Stimulated activated CD4-positive, alpha-beta T cell treated with anti-CD3 and anti-CD28 coated beads, TNF-alpha, amount 100 ng/mL, for 24 hours (primary cell): ENCODE results near the gene ARID5A.

ENCODE experiments used
- DNase-seq, 3 experiments: peaks; one replicate each; pipeline ENCODE4 v3.0.0-alpha.2; 2020; ENCODE audit warnings: low read depth in 3 of 3

ARID5A gene

DNA sequence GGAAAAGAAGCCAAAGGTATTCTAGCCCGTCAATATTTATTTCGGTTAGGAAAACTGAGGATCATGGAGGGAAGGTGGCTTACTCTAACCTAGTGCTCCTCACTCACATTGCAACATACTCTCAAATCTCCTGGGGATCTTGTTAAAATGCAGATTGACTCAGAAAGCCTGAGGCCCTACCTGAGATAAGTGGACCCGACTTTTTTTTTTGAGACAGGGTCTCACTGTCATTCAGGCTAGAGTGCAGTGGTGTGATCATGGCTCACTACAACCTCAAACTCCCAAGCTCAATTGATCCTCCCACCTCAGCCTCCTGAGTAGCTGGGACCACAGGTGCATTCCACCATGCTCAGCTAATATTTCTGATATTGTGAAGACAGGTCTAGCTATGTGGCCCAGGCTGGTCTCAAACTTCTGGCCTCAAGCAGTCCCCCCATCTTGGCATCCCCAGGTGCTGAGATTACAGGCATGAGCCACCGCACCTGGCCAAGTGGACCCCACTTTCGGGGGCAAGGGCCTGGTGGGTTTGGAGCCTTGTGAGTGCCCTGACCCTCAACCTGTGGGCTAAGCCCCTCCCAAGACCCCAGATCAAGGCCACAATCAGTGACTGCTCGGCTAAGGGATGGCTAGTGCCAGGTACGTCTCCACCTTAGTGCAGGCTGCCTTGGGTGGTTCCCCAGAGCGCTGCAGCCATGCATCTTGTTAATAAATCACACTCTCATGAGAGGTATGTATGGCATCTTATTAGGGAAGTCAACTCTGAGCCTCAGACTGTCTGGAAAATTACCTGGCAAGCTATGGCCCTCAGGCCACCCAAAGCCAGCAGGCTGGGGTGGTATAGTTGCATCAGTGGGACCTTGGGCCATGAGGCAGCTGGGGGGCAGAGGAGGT lies 30.3 kb upstream of the ARID5A start:
- DNase-seq: no peak

DNA sequence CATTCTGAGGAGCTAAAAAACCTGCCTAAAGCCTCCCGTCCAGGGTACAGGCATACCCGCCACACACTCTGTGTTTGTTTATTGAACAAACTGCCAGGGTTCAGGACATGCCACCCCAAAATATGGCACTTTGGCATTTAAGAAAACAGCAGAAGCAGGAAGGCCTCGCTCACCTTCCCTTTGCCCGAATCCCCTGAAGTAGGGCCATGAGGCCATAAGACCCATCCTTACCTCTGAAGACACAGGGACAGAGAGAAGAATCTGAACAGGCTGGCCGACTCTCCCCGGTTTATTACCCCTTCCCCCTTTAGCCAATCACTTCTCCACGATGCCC lies 29.7 kb upstream of the ARID5A start:
- DNase-seq: no peak

DNA sequence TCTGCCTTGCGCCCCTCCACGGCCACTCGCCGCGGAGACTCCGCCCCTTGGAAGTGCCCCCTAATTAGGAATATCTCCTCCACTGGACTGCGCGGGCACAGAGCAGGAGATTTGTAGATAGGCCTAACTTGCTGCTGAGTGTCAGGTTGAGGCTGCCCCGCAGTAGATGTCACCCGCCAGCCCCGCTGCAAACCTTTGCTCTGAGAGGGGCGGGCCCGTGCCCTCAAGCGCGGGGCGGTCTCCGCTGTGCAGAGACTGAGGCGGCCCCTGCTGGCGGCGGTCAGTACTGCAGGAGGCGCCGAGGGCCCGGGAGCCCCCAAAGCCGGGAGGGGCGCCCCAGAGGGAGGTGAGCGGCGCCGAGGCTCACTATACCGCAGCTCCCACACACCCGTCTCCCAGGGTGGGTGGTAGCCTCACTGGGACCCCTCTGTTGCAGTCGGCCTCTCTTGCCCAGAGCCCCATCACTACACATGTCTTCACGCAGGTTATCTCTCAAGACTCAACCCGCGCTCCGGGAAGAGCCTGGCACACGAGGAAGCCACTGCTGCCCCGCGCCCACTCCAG lies 28.5 kb upstream of the ARID5A start:
- peak; percentile 78 to 85 (median 80) for DNase-seq

DNA sequence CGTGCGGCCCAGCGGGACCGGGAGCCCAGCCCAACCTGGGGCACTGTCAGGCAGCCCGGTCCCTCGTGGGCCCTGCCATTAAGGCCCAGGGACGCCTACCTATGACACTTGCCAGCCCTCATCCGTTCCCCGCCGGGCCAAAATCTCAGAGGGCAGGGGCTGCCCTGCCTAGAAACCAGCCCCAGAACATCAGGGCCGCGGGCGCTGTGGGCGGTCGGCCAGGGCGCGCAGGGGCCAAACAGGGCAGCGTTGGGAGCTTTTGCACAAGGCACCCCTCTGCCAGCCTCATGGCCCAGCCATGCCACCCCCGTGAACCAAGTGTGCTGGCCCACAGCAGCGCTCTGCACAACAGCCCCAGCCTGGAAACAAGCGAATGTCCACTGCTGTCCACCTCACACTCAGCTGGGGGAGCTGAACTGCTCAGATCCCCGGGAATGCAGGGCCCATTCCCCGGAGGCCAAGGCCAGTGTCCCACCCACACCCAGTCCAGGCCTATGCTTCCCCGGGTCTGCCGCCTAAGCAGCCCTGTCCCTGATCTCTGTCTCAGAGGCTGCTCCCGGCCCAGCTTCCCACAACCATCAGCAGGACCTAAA lies 27.9 kb upstream of the ARID5A start:
- no peak for DNase-seq

DNA sequence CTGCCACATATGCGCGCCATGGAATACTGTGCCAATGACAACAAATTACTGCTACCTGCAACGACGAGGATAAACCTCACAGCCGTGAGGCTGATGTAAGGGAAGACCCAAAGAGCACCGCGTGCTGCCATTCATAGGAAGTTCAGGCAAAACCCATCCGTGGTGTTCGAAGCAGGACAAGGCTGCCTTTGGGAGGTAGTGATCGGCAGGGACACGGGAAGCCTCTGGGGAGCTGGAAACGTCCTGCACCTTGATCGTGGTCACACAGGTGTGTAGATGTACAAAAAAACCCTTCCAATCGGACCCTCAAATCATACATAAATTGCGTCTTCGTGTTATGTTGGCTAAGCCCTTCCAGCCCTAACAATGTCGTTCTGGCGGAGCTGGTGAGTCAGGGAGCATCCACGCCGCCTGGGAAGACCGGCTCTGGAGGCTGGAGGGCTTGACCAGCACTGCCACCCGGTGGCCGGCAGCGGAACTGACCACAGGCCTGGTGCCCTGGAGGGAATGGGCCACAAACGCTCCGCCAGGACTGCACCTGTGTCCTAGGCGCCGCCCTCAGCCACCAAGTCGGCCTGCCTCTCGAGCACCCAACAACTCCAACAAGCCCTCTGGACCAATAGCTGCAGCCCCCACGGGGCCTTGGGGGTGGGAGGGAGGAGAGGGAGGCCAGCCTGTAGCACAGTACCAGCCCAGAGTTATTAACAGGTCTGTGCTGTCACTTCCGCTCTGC lies 27.3 kb upstream of the ARID5A start:
- peak; percentile 35 to 77 (median 46) for DNase-seq

DNA sequence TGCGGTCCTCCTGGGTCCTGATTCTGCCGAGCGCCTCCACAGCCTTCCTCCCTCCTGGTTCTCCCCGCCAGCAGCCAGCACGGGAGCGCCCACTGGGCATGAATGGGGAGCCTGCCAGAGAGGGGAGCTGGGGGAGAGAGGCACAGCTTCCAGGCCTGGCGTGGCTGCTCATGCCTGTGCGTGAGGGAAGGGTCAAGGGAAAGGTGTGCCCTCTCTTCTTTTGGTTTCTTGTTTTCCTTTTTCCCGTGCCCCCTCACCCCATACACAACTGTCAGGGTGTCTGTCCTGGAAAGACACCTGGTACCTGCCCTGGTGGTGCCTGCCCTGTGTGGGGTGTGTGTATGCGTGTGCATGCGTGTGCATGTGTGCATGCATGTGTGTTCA lies 26.7 kb upstream of the ARID5A start:
- no peak for DNase-seq

DNA sequence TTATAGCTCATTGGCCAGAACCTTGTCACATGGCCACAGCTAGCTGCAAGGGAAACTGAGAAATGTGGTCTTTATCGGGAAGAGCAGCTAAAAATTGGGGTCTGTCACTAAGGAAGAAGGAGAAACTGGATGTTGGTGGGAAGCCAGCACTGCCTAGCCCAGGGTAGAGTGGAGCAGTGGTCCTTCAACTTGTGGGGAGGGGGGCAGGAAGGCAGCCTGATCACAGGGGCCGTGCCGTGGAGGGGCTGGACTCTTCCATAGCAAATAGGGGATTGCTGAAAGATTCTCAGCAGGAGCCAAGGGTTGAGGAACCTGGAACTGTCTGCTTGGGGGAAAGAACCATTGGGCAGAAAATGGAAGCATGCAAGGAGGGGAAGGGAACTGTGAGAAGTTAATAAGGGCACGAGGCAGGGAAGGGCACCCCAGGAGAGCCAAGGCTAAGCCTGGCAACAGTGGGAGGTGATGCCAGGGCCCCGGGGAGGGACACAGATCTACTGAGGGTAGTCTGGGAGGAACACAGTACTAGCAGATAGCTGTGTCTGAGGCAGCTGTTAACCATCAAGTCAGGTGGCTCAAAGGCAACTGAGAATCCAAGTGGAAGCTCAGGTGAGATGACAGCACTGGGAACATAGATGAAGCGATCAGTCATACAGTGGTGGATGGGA lies 25.5 kb upstream of the ARID5A start:
- no peak for DNase-seq

DNA sequence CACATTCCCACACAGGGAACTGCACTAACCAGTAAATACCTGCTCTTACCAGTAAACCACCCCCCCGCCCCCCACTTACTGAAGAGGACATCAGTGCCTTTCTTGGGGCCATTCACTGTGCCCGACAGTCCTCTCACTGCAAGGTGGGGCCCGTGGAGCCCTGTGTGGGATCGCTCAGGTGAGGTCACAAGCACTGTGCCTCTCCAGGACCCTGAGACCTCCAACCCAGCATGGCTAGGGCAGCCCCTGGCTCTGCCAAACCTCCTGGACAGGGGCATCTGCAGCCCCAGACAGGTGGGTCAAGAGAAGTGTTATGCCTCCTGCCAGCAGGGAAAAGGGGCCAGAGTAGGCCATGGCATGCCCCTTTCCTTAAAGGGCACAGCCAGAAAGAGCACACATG lies 24.7 kb upstream of the ARID5A start:
- no peak for DNase-seq

DNA sequence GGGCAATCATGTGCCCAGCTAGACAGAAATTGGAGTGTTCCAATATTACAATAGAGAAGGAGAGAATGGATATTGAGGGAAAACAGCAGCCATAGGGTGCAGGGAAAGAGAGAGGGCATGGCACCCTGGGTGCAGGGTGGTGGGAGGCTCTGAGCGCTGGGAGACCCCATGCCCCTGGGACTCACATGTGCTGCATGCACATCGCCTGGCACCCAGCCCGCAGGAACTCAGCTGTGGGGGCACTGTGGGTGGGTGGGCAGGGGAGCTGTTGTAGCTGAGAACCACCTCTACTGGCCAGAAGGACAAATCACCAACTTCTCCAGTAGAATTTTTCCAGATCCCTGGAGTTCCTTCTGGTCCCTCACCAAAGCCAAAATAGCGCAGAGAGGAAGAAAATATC lies 24.2 kb upstream of the ARID5A start:
- no peak for DNase-seq

DNA sequence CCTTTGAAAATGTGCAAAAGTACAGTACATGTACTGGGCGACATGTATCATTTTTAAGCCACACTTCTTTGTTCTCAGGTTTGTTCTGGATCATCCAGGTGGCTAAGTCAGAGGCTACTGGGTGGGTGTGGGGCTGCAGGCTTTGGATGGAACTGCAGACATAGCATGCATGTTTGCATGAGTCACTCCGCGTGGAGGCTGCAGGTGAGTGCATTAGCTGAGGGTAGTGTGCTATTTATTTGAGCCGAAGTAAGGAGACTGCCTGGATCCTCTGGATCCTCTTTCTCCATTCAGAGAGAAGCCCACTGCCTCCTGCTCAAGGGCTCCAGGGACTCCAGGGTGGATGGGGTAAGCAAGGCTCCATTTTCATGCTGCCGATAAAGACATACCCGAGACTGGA lies 22.0 kb upstream of the ARID5A start:
- no peak for DNase-seq

DNA sequence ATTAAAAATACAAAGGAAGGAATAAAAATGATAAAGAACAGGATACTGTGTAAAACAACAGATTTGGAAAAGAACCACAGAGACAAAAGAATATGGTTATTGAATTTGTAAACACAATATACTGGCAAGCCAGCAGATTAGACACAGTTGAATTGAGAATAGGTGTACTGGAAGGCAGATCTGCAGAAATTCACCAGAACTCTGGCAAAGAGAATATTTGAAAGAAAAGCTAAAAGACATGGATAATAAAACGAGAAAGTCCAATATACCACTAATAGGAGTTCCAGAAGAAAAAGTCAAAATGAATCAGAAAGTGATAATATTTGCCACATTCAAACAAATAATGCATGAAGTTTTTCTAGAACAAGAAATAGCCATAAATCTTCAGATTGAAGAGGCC lies 19.5 kb upstream of the ARID5A start:
- no peak for DNase-seq

DNA sequence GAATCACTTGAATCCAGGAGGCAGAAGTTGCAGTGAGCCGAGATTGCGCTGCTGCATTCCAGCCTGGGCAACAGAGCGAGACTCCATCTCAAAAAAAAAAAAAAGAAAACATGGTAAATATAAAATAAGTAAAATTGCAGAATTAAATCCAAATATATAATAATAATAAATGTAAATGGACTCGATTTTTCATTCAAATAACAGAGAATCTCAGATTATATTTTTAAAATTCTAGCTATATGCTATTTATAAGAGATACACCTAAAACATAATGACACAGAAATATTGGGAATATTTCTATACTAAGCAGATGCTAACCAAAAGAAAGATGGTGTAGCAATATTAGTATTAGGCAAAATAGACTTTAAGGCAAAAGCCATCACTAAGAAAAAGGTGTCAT lies 16.3 kb upstream of the ARID5A start:
- DNase-seq: no peak

DNA sequence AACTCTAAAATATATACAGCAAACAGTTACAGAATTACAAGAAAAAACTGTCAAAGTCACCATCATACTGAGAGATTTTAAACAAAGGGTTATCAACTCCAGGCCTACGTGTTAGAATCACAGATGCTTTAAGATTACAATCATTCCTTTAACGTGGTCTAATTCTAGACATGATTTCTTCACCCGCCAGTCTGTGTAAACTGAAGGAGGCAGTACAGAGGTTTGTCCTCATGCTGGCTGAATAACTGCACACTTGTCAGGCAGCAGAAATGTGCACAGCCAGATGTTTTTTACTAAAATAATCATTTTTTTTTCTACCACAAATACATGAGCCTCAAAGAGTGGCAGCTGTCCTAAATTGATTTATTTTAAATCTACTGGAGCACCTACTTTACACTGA lies 15.9 kb upstream of the ARID5A start:
- DNase-seq: no peak

DNA sequence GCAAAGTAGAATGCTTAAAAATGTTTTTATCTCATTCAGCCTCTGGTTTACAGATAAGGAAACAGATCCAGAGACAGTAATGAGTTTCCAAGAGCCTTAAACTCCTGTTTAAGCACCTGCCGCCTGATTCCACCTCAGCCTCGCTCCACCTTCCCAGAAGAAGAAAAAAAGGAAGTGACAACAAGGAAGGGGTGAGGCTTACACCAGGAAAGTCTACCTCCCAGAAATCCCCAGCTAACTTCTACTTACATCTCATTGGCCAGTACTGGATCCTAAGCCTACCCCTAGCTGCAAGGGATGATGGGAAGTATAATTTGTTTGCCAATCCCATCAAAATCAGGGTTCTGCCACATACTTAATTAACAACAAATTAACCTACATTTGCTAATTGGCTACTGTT lies 15.3 kb upstream of the ARID5A start:
- DNase-seq: no peak

DNA sequence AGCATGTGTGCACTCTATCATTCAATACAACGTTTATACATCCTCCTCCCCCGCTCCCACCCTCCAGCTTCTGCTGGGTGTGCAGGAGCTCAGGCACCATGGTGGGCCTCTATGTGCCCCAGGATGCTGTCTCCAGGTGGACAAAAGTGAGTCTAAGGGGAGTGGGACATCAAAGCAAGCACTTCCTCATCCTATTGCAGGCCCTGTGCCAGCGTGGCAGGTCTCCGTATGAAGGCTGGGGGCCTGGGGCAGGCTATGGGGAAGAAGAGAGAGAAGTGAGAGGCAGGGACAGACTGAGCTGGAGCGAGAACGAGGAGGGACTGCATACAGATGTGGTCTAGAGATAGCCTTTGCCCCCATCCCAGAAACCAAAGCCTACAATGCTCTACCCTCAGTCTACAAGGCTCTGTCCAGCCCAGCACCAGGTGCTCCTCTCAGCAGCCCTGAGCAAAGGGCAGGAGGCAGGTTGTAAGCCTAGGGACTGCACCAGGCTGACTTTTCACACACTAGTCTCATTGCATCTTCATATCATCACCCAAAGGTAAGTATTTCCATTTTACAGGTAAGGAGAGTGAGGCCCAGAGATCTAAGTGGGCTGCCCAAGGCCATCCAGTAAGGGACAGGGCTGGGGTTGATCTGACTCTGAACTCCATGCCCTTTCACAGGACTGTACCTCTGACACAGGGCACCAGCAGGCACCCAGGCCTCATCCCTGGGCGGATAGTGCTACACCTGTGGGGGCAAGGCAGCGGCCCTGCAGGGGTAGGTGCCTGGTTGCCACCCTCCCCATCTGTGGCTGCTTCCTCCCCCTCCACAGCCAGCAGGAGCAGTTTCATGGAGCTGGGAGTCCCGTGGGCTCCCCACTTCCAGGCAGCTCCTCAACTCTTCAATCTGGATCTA lies 14.0 kb upstream of the ARID5A start:
- DNase-seq: no peak

DNA sequence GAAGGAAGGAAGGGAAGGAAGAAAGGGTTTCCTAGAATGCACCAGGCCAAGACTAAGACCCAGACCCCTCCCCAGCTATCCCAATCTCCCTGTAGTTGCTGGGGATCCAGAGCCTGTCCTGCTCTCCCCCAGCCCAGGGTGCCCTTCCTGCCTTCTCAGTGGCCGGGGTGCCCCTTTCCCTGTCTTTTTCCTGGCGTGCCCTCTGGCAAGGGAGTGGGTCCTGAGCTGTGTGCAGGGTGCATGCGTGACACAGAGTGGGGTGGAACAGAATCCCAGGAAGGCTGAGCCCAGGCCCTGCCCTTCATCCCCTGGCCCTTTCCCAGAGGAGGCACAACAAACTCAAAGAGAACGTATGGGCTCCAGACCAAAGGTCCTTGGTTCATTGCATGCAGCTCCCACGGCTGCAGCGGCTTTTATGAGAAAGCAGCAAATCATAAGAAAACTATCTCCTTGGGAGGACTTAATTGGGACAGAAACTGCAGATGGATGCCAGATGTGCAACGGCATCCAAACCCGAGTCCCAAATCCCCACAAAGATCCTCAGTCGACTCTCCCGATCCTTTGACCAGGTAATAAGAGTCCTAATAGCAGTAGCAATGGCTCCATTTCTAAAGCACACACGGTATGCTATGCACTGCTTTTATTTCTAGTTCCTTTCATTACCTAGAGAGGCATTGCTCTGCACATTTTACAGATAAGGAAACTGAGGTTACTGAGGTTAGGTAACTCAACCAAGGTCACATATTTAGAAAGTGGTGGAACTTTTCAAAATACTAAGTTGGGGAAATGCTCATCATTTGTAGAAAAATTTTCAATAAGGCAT lies 12.7 kb upstream of the ARID5A start:
- no peak for DNase-seq

DNA sequence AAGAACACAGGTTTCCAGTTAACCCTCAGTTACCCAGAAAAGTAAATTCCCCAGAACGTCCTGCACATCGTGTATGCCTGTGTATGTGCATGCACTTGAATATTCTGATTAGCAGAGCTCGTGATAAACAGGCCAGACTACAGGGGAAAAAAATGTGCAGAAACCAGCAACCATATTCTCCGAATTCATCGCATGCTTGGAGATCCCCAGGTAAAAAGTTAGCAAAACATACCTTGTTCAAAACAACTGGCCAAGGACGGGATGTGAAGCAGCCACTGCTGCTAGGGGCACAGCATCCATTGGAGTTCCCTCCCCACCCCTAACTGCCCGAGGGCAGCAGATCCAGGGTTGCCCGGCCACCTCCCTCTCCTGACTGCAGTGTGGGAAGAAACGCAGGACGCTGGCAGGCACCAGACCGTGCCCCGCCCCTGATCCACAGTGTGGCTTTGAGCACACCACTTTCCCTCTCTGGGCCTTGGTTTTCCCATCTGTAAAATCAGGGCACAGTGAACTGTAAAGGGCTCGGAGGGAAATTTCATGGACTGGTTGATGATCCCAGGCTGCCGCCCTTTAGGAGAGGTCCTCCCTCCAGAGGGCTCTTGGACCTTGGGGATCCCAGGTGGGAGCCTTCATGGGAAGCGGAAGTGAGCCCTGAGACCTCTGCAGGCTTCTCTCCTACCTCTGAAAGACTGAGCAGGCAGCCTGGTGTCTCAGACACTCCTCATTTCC lies 11.9 kb upstream of the ARID5A start:
- no peak for DNase-seq

DNA sequence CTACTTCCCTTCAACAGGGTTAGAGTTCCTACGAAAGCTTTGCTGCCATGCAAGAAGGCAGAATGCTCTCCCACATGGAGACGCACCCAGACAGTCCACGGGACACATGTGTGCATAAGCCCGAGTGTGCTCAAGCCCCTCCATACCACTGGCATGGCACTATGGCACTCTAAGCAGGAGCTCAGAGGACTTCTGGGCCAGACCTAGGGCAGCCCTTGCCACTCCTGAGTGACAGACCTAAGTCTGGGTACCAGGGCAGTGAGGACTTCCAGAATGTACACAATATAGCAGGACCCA lies 11.4 kb upstream of the ARID5A start:
- no peak for DNase-seq

DNA sequence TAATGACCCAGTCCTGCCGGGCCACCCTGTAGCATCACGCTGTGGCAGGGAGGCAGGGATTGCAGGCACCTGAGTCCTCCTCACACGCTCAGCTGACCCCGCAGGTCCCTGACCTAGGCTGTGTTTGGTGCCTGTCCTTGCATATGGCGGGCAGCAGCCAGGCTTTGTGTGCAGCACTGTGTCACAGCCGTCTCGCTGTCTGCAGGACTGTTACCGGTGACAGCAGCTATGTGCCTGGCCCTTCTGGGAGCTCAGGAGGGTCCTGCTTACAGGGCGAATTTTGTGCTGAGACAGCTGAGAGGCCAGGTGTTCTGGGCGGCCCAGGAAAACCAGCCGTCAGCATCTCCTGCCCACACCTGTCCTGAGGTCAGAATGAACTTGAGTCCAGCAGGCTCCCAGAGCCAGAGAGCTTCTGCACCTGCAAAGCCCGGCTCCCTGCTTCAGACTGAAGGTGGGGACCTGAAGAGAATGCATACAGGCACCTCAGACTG lies 10.4 kb upstream of the ARID5A start:
- DNase-seq: no peak
